ENCODE results near the gene OR7G1. TPM values are rescaled to one million over a fixed set of nuclear protein-coding genes. Genes with fewer than 3 reads are reported as not detected.

OR7G1 gene
- total RNA-seq, 4 donors from 2014 or later = not detected

- no peaks in the 10 kb centered on the region for H3K9me3 ChIP-seq
- H3K36me3 ChIP-seq = no peaks in the 10 kb centered on the region
- no peaks in the 10 kb centered on the region for H3K27me3 ChIP-seq
- no peak overlapping the region for H3K4me3 ChIP-seq
- H3K27ac ChIP-seq = no peak overlapping the region
- no peak for DNase-seq
- no peak for TF ChIP-seq POLR2A (IDR thresholded peaks at IDR 0.05)
- TF ChIP-seq CTCF (IDR thresholded peaks at IDR 0.05) = no peak
- no peaks in the 10 kb centered on the region for H3K4me1 ChIP-seq
These were observed 50.0 kb downstream of the OR7G1 start for GRCh38 chr19:9065457-9066014.

Small RNA genes within 50 kb of the gene (small RNA-seq; reads per million reads assigned to genes)
- 0 reads per million in 2 donors for gene OR1M4P

Other genes with a start within 250 kb of the OR7G1 start
- not detected for gene MUC16, start 105.4 kb downstream of the OR7G1 start, total RNA-seq
- not detected for gene OR1M1, start 28.7 kb downstream of the OR7G1 start, total RNA-seq
- gene OR7G2, start 8.3 kb downstream of the OR7G1 start, total RNA-seq = not detected
- gene OR7G3, start 11.2 kb upstream of the OR7G1 start, total RNA-seq = not detected
- 10 to 100 TPM; 19.8 to 37.1 (median 30.5) TPM for gene ZNF317, start 24.6 kb upstream of the OR7G1 start, total RNA-seq
- not detected for gene OR7D2, start 63.2 kb upstream of the OR7G1 start, total RNA-seq
- gene OR7D4, start 103.8 kb upstream of the OR7G1 start, total RNA-seq = not detected
- not detected for gene OR7E24, start 135.2 kb upstream of the OR7G1 start, total RNA-seq
- gene ZNF699, start 194.1 kb upstream of the OR7G1 start, total RNA-seq = 10 to 100 TPM in 2 of 4 donors, 1 to 10 TPM in 2; 4.4 to 23.1 (median 9.0) TPM
- gene ZNF559, start 208.4 kb upstream of the OR7G1 start, total RNA-seq = 10 to 100 TPM; 10.3 to 22.3 (median 14.2) TPM
- gene ZNF177, start 247.2 kb upstream of the OR7G1 start, total RNA-seq = 1 to 10 TPM in 3 of 4 donors, not detected in 1; 1.1 to 5.0 (median 1.3) TPM